HFF-Myc (cell line): ENCODE measurements around the gene PDE4D.

Experiments
- DNase-seq: peaks from one replicate; pipeline ENCODE4 v3.0.0-alpha.2; 2011; ENCODE audit warnings: low read depth; ENCODE audit errors: extremely low read depth
- H3K4me3 ChIP-seq: replicated peaks from 2 replicates; pipeline ENCODE4 v1.5.1; 2011; ENCODE audit warnings: low read depth, mild to moderate bottlenecking, control low read depth, low read length
- CTCF ChIP-seq: IDR thresholded peaks from 2 replicates; pipeline ENCODE4 v1.5.1; 2012; ENCODE audit warnings: mild to moderate bottlenecking, low read depth, low read length, control low read depth; ENCODE audit errors: missing control alignments

The PDE4D gene

GRCh38 chr5:59424515-59424914, 469.0 kb downstream of the PDE4D start:
- no peak for TF ChIP-seq CTCF
- no peak for DNase-seq
- H3K4me3 ChIP-seq = no peak overlapping the region

GRCh38 chr5:59423021-59423420, 470.5 kb downstream of the PDE4D start:
- H3K4me3 ChIP-seq = no peak overlapping the region
- DNase-seq = no peak
- no peak for TF ChIP-seq CTCF

GRCh38 chr5:59421986-59422941, 471.3 kb downstream of the PDE4D start:
- no peak overlapping the region for H3K4me3 ChIP-seq
- TF ChIP-seq CTCF = no peak
- no peak for DNase-seq

GRCh38 chr5:59420596-59420995, 472.9 kb downstream of the PDE4D start:
- no peak overlapping the region for H3K4me3 ChIP-seq
- no peak for TF ChIP-seq CTCF
- no peak for DNase-seq

GRCh38 chr5:59418808-59419207, 474.7 kb downstream of the PDE4D start:
- DNase-seq = no peak
- no peak overlapping the region for H3K4me3 ChIP-seq
- no peak for TF ChIP-seq CTCF

- peak; percentile 40 for DNase-seq
- no peak for TF ChIP-seq CTCF
- no peak overlapping the region for H3K4me3 ChIP-seq
Measured at GRCh38 chr5:59416451-59416850, 477.1 kb downstream of the PDE4D start.
